Liver (tissue), 9 donors: ENCODE measurements around the gene KPNA6. TPM values are rescaled to one million over a fixed set of nuclear protein-coding genes. Genes with fewer than 3 reads are reported as not detected.
"Not testable (repeated sequence)": the region's sequence is repeated elsewhere in the genome, so short reads cannot be mapped to it uniquely, and the experiment has no call there.

Experiments
- DNase-seq: peaks from one replicate; pipeline ENCODE4 v3.0.0-alpha.2; 2017; ENCODE audit warnings: low spot score
- H3K27ac ChIP-seq, 2 donors: one replicate each; pipeline ENCODE4 v1.7.0; 2013; ENCODE audit warnings: inconsistent platforms in 2 of 2, low read length in 2 of 2, control low read depth in 1 of 2, low read depth in 1 of 2, mild to moderate bottlenecking in 1 of 2
- H3K27me3 ChIP-seq, 4 donors: one replicate each; pipeline versions ENCODE4 v1.6.1 to v1.7.0; 2013; ENCODE audit warnings: low read length in 3 of 4, inconsistent platforms in 1 of 4, mild to moderate bottlenecking in 1 of 4, moderate library complexity in 1 of 4; ENCODE audit not compliant: control insufficient read depth in 4 of 4, insufficient read depth in 4 of 4
- H3K36me3 ChIP-seq, 4 donors: one replicate each; pipeline versions ENCODE4 v1.6.1 to v1.7.0; 2013; ENCODE audit warnings: low read length in 3 of 4, mild to moderate bottlenecking in 3 of 4, low read depth in 1 of 4, moderate library complexity in 1 of 4; ENCODE audit not compliant: control insufficient read depth in 4 of 4, insufficient read depth in 3 of 4
- H3K4me1 ChIP-seq, 4 donors: one replicate each; pipeline versions ENCODE4 v1.6.1 to v1.7.0; 2013; ENCODE audit warnings: low read length in 3 of 4, mild to moderate bottlenecking in 3 of 4, moderate library complexity in 1 of 4; ENCODE audit not compliant: control insufficient read depth in 4 of 4, insufficient read depth in 4 of 4
- H3K4me3 ChIP-seq, 3 donors: one replicate each; pipeline versions ENCODE4 v1.6.1 to v1.7.0; 2013; ENCODE audit warnings: low read length in 3 of 3, control low read depth in 1 of 3, low read depth in 1 of 3, mild to moderate bottlenecking in 1 of 3
- H3K9ac ChIP-seq, 2 donors: one replicate each; pipeline ENCODE4 v1.7.0; 2013; ENCODE audit warnings: low read length in 2 of 2, mild to moderate bottlenecking in 2 of 2, moderate library complexity in 2 of 2, control low read depth in 1 of 2, low read depth in 1 of 2
- H3K9me3 ChIP-seq, 4 donors: one replicate each; pipeline versions ENCODE4 v1.6.1 to v1.7.0; 2013; ENCODE audit warnings: low read length in 3 of 4; ENCODE audit not compliant: control insufficient read depth in 4 of 4
- EGR1 ChIP-seq, 2 donors: IDR thresholded peaks; 2 replicates each; pipeline ENCODE4 v1.6.1; 2016 to 2018; ENCODE audit warnings: antibody characterized with exemption in 2 of 2, low read depth in 2 of 2
- HNF4A ChIP-seq, 2 donors: conservative IDR thresholded peaks; 2 replicates each; pipeline ENCODE4 v1.6.1; 2016; ENCODE audit warnings: antibody characterized with exemption in 2 of 2, mild to moderate bottlenecking in 2 of 2
- JUND ChIP-seq, 2 donors: IDR thresholded peaks; 2 replicates each; pipeline ENCODE4 v1.6.1; 2016; ENCODE audit warnings: antibody characterized with exemption in 2 of 2
- NR2F2 ChIP-seq: IDR thresholded peaks from 2 replicates; pipeline ENCODE4 v1.6.1; 2016; ENCODE audit warnings: antibody characterized with exemption
- RAD21 ChIP-seq, 2 donors: IDR thresholded peaks; 2 replicates each; pipeline ENCODE4 v1.6.1; 2016; ENCODE audit warnings: antibody characterized with exemption in 2 of 2, mild to moderate bottlenecking in 2 of 2
- SP1 ChIP-seq: IDR thresholded peaks from 2 replicates; pipeline ENCODE4 v1.6.1; 2018; ENCODE audit warnings: antibody characterized with exemption, mild to moderate bottlenecking
- TAF1 ChIP-seq: conservative IDR thresholded peaks from 2 replicates; pipeline ENCODE4 v1.6.1; 2016; ENCODE audit warnings: antibody characterized with exemption, mild to moderate bottlenecking
- YY1 ChIP-seq: IDR thresholded peaks from 2 replicates; pipeline ENCODE4 v1.6.1; 2016; ENCODE audit warnings: antibody characterized with exemption, mild to moderate bottlenecking
- WGBS: extraction: QIAGEN DNeasy Blood & Tissue Kit; methylation state at CpG from one replicate; pipeline ENCODE4 v1.1.7; 2013; 5-methylcytosine and 5-hydroxymethylcytosine counted together
- polyA plus RNA-seq, 2 donors: library from polyadenylated mRNA; stranded (reverse) in 1 of 2; unstranded in 1 of 2; fragments of 200-250 nt in 1 of 2; fragments of >200 nt in 1 of 2; fragmentation: Nextera tagmentation in 1 of 2; extraction: Ambion mirVana in 1 of 2; gene quantifications; one replicate each; pipeline versions ENCODE4 v1.2.1 to v1.2.3, GENCODE V29; 2013 to 2015
- total RNA-seq, 2 donors: library from RNA; depleted of rRNA; stranded (reverse); fragments of >200 nt; gene quantifications; one replicate each; pipeline ENCODE4 v1.2.3, GENCODE V29; 2014
- TF ChIP-seq, protein P1 (sequence below): IDR thresholded peaks from 2 replicates; pipeline ENCODE4 v1.6.1; 2016; ENCODE audit warnings: antibody characterized with exemption
- TF ChIP-seq, protein P2 (sequence below): IDR thresholded peaks from 2 replicates; pipeline ENCODE4 v1.6.1; 2016; ENCODE audit warnings: antibody characterized with exemption, mild to moderate bottlenecking
- TF ChIP-seq, protein P3 (sequence below): IDR thresholded peaks from 2 replicates; pipeline ENCODE4 v1.6.1; 2016; ENCODE audit warnings: antibody characterized with exemption
- donor health status: healthy.
- donor health status: healthy.
- donor health status: healthy.
- donor health status: healthy.
- donor health status: healthy.

The KPNA6 gene
- total and polyA plus RNA-seq, 4 donors, result 9.3 to 23.2 (median 16.7) TPM

DNA sequence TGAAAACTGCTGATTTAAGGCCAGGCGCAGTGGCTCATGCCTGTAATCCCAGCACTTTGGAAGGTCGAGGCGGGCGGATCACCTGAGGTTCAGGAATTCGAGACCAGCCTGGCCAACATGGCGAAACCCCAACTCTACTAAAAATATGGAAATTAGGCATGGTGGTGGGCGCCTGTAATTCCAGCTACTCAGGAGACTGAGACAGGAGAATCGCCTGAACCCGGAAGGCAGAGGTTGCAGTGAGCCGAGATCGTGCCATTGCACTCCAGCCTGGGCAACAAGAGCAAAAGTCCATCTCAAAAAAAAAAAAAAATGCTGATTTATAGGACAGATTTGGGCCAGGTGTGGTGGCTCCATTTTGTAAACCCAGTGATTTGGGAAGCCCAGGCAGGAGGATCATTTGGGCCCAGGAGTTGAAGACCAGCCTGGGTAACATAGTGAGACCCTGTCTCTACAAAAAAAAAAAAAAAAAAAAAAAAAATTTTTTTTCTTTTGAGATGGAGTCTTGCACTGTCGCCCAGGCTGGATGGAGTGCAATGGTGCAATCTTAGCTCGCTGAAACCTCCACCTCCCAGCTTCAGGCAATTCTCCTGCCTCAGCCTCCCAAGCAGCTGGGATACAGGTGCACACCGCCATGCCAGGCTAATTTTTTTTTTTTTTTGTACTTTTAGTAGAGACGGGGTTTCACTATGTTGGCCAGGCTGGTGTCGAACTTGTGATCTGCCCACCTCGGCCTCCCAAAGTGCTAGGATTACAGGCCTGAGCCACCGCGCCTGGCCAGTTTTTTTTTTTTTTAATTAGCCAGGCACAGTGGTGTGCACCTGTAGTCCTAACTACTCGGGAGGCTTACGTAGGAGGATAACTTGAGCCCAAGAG is 42.0 kb upstream of the KPNA6 start:
- 59% methylated on average over 21 of the region's 21 CpGs for WGBS
- TF ChIP-seq YY1 (peak; percentile 23), SP1 (peak; percentile 9), HNF4A (conservative IDR thresholded peaks at IDR 0.05) (peak; percentile 55)
- not testable (repeated sequence) for H3K4me1 ChIP-seq, H3K9me3 ChIP-seq, H3K9ac ChIP-seq, DNase-seq, H3K36me3 ChIP-seq, H3K27me3 ChIP-seq, H3K4me3 ChIP-seq
- H3K27ac ChIP-seq, result peak overlapping the region in 1 of 2 donors; percentile 28

DNA sequence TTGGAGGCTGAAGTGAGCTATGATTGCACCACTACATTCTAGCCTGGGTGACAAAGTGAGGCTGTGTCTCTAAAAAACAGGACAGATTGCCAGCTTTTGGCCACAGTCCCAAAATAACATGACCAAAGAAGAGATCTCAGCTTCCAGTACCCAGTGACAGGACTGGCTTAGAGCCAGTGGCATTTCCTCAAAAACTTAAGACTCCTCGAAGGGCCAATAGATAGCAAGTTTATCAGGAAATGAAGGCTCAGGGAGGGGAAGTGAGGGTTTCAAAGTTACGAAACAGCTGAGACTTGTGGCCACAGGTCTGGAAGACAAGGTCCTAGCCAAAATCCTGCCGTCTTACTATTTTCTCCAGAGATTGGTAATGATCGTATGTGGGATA is 41.4 kb upstream of the KPNA6 start:
- 42% methylated on average over 4 of the region's 4 CpGs for WGBS
- Histone ChIP-seq H3K36me3 (peaks cover 0 to 3% (median under 1%) of the 10 kb centered on the region in 4 donors), H3K27me3 (no peaks in the 10 kb centered on the region), H3K27ac (peak overlapping the region in 1 of 2 donors; percentile 28), H3K9me3 (no peaks in the 10 kb centered on the region), H3K4me1 (peaks cover 0 to 8% (median 5%) of the 10 kb centered on the region in 4 donors), H3K9ac (no peak overlapping the region), H3K4me3 (no peak overlapping the region)
- peak; percentile 41 for DNase-seq
- TF ChIP-seq JUND (IDR thresholded peaks at IDR 0.05) (no peak), NR2F2 (peak; percentile 73)

DNA sequence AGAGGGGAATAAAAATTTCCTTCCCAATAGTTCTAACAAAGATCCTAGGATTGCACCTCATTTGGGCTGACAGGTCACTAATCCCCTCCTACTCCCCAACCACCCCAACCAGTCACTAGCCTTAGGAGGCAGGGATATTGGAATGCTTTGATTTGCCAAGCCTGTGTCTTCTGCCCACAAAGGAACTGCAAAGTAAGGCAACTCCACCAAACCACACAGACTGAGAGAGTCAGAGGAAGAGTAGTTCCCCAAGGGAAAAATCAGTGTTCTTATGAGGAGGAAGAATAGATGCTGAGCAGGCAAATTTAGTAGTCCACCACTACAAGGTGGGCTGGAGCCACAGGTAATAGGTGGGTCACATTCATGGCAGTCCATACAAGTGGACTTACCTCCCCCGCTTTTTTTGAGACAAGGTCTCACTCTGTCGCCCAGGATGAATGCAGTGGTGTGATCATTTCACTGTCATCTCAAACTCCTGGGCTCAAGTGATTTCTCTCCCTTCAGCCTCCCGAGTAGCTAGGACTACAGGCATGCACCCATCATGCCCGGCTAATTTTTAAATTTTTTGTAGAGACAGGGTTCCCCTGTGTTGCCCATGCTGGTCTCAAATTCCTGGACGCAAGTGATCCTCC is 38.8 kb upstream of the KPNA6 start:
- Histone ChIP-seq H3K4me1 (peaks cover 4 to 22% (median 17%) of the 10 kb centered on the region in 4 donors), H3K27ac (no peak overlapping the region), H3K4me3 (no peak overlapping the region), H3K27me3 (no peaks in the 10 kb centered on the region), H3K9ac (no peak overlapping the region), H3K36me3 (no peaks in the 10 kb centered on the region), H3K9me3 (no peaks in the 10 kb centered on the region)
- no peak for DNase-seq
- TF ChIP-seq EGR1 (IDR thresholded peaks at IDR 0.05; ENCODE audit: low read depth in 2 of 2), result no peak
- TF ChIP-seq, protein P1, sequence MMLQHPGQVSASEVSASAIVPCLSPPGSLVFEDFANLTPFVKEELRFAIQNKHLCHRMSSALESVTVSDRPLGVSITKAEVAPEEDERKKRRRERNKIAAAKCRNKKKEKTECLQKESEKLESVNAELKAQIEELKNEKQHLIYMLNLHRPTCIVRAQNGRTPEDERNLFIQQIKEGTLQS, result no peak
- TF ChIP-seq NR2F2, result no peak
- no peak for TF ChIP-seq RAD21 (IDR thresholded peaks at IDR 0.05)
- TF ChIP-seq, protein P2, sequence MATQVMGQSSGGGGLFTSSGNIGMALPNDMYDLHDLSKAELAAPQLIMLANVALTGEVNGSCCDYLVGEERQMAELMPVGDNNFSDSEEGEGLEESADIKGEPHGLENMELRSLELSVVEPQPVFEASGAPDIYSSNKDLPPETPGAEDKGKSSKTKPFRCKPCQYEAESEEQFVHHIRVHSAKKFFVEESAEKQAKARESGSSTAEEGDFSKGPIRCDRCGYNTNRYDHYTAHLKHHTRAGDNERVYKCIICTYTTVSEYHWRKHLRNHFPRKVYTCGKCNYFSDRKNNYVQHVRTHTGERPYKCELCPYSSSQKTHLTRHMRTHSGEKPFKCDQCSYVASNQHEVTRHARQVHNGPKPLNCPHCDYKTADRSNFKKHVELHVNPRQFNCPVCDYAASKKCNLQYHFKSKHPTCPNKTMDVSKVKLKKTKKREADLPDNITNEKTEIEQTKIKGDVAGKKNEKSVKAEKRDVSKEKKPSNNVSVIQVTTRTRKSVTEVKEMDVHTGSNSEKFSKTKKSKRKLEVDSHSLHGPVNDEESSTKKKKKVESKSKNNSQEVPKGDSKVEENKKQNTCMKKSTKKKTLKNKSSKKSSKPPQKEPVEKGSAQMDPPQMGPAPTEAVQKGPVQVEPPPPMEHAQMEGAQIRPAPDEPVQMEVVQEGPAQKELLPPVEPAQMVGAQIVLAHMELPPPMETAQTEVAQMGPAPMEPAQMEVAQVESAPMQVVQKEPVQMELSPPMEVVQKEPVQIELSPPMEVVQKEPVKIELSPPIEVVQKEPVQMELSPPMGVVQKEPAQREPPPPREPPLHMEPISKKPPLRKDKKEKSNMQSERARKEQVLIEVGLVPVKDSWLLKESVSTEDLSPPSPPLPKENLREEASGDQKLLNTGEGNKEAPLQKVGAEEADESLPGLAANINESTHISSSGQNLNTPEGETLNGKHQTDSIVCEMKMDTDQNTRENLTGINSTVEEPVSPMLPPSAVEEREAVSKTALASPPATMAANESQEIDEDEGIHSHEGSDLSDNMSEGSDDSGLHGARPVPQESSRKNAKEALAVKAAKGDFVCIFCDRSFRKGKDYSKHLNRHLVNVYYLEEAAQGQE, result no peak
- no peak for TF ChIP-seq TAF1
- TF ChIP-seq, protein P3, sequence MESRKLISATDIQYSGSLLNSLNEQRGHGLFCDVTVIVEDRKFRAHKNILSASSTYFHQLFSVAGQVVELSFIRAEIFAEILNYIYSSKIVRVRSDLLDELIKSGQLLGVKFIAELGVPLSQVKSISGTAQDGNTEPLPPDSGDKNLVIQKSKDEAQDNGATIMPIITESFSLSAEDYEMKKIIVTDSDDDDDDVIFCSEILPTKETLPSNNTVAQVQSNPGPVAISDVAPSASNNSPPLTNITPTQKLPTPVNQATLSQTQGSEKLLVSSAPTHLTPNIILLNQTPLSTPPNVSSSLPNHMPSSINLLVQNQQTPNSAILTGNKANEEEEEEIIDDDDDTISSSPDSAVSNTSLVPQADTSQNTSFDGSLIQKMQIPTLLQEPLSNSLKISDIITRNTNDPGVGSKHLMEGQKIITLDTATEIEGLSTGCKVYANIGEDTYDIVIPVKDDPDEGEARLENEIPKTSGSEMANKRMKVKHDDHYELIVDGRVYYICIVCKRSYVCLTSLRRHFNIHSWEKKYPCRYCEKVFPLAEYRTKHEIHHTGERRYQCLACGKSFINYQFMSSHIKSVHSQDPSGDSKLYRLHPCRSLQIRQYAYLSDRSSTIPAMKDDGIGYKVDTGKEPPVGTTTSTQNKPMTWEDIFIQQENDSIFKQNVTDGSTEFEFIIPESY, result no peak
- 83% methylated on average over 5 of the region's 5 CpGs for WGBS
